Placental epithelial cell (primary cell): ENCODE measurements around the gene CHRFAM7A. TPM values are rescaled to one million over a fixed set of nuclear protein-coding genes. Genes with fewer than 3 reads are reported as not detected.

ENCODE experiments used
- small RNA-seq: library from RNA; depleted of rRNA; stranded (forward); fragments of <200 nt; gene quantifications from one replicate; pipeline ENCODE3, GENCODE V24; 2012
- total RNA-seq: library from RNA; depleted of rRNA; stranded (reverse); fragments of >200 nt; gene quantifications from 2 replicates; pipeline ENCODE4 v1.2.3, GENCODE V29; 2012

CHRFAM7A gene
- total RNA-seq: 1.2 TPM in 1 of 2 replicates, not detected in the other

GRCh38 chr15:30392766-30393663, at the start of gene CHRFAM7A:
TSS of gene CHRFAM7A (minus strand) at chr15:30393540. CDS start at chr15:30383351, 10,189 bp downstream.

GRCh38 chr15:30414160-30414559, 20.8 kb upstream of the CHRFAM7A start, which contains the start of gene GOLGA8R:
TSS of gene GOLGA8R (minus strand) at chr15:30414260. CDS start at chr15:30414162, 98 bp downstream.

Small RNAs within 50 kb of the gene (small RNA-seq; reads per million reads assigned to genes)
- not detected for gene AC019322.2
- gene RF00019: not detected
- gene RF00096: not detected
- not detected for gene RN7SL196P

Other genes with a start within 250 kb of the CHRFAM7A start
- gene GOLGA8R, start 20.7 kb upstream of the CHRFAM7A start, total RNA-seq: 1.7 and 6.7 TPM in 2 replicates
- gene GOLGA8Q, start 158.5 kb upstream of the CHRFAM7A start, total RNA-seq: 0.54 and 2.7 TPM in 2 replicates
- under 0.01 TPM in 1 of 2 replicates, not detected in the other for gene GOLGA8H, start 210.5 kb upstream of the CHRFAM7A start, total RNA-seq